K562 (cell line): ENCODE measurements around the gene POLN. TPM values are rescaled to one million over a fixed set of nuclear protein-coding genes. Genes with fewer than 3 reads are reported as not detected.

ENCODE experiments used
- ATAC-seq: fragments of 200-7000 bp; cut with Tn5 transposase; 3 replicates; pipeline ENCODE4 v1.9.1; 2020; ENCODE audit warnings: moderate library complexity
- BruUV-seq: library from RNA; stranded (reverse); fragments of 400-500 nt; replicated peaks from 2 replicates; lab custom pipeline; 2021; lab: Mats Ljungman, UMichigan
- CTCF ChIA-PET: fragments of 300-600 bp; formaldehyde crosslinking; extraction: SDS; loops from one replicate; lab custom pipeline; 2021; ENCODE audit warnings: low intra/inter-chr PET ratio; lab: Yijun Ruan, JAX
- POLR2A ChIA-PET: fragments of 300-600, 350-650 bp; sonication (Branson Sonifier 250); formaldehyde crosslinking; extraction: SDS; loops from one replicate; lab custom pipeline; 2021; ENCODE audit warnings: antibody characterized with exemption, inconsistent platforms; lab: Yijun Ruan, JAX
- DNase-seq, 4 experiments: peaks; one replicate each; pipeline versions ENCODE4 v3.0.0 to v3.0.0-alpha.2; 2011 to 2018; ENCODE audit warnings: low spot score in 3 of 4, mixed read lengths in 3 of 4; ENCODE audit errors: extremely low read depth in 1 of 4
- FAIRE-seq: peaks from 2 replicates; lab custom pipeline; 2011; peaks lifted over from hg19 to GRCh38; lab: Jason Lieb, UNC
- H2AFZ ChIP-seq: 2 replicates; pipeline ENCODE4 v1.6.0; 2011; ENCODE audit warnings: low read depth, low read length, control low read depth, inconsistent platforms
- H3K27ac ChIP-seq: fragments of 200-600 bp; 3 replicates; pipeline ENCODE4 v1.8.0; 2011; ENCODE audit warnings: low read depth, mild to moderate bottlenecking, control low read depth, inconsistent platforms, low read length, moderate library complexity, mixed read lengths; ENCODE audit errors: extremely low read depth
- H3K27me3 ChIP-seq, 2 experiments: fragments of 300-600 bp in 1 of 2; 2 replicates in 1 of 2; 3 replicates in 1 of 2; pipeline versions ENCODE4 v1.6.0 to v1.8.0; 2011; ENCODE audit warnings: inconsistent platforms in 2 of 2, low read length in 2 of 2, mild to moderate bottlenecking in 1 of 2, mixed read lengths in 1 of 2, moderate library complexity in 1 of 2; ENCODE audit not compliant: control insufficient read depth in 2 of 2, insufficient read depth in 2 of 2
- H3K36me3 ChIP-seq: fragments of 300-600 bp; 3 replicates; pipeline ENCODE4 v1.8.0; 2011; ENCODE audit warnings: mild to moderate bottlenecking, low read length, inconsistent platforms; ENCODE audit not compliant: control insufficient read depth, insufficient read depth
- H3K4me1 ChIP-seq, 2 experiments: fragments of 200-600 bp in 1 of 2; replicated peaks in 1 of 2; 2 replicates in 1 of 2; 3 replicates in 1 of 2; pipeline versions ENCODE4 v1.5.1 to v1.8.0; 2011; ENCODE audit warnings: inconsistent platforms in 2 of 2, low read length in 2 of 2, mild to moderate bottlenecking in 1 of 2, mixed read lengths in 1 of 2, moderate library complexity in 1 of 2; ENCODE audit not compliant: control insufficient read depth in 2 of 2, insufficient read depth in 2 of 2
- H3K4me2 ChIP-seq: 2 replicates; pipeline ENCODE4 v1.6.1; 2011; ENCODE audit warnings: low read length, control low read depth, inconsistent platforms, mixed read lengths; ENCODE audit not compliant: insufficient read depth
- H3K4me3 ChIP-seq: fragments of 200-600 bp; sonication (generic), shearing (Covaris generic); 2 replicates; pipeline ENCODE4 v1.5.1; 2016; ENCODE audit warnings: control low read depth, inconsistent platforms
- H3K79me2 ChIP-seq: fragments of 200-600 bp; 3 replicates; pipeline ENCODE4 v1.8.0; 2011; ENCODE audit warnings: low read length, inconsistent platforms; ENCODE audit not compliant: control insufficient read depth, insufficient read depth
- H3K9ac ChIP-seq, 2 experiments: 2 replicates each; pipeline versions ENCODE4 v1.6.0 to v1.6.1; 2011; ENCODE audit warnings: low read depth in 2 of 2, low read length in 2 of 2, control low read depth in 1 of 2, inconsistent platforms in 1 of 2, mild to moderate bottlenecking in 1 of 2, mixed read lengths in 1 of 2; ENCODE audit not compliant: insufficient read depth in 1 of 2
- H3K9me1 ChIP-seq: one replicate; pipeline ENCODE4 v1.6.0; 2011; ENCODE audit warnings: inconsistent platforms, mild to moderate bottlenecking, low read length, moderate library complexity; ENCODE audit not compliant: control insufficient read depth, insufficient read depth
- H3K9me3 ChIP-seq: replicated peaks from 2 replicates; pipeline ENCODE4 v1.5.1; 2011; ENCODE audit warnings: low read depth, low read length, inconsistent platforms; ENCODE audit not compliant: control insufficient read depth, insufficient read depth
- H4K20me1 ChIP-seq: replicated peaks from 2 replicates; pipeline ENCODE4 v1.6.1; 2011; ENCODE audit warnings: low read length, inconsistent platforms, mixed read lengths; ENCODE audit not compliant: control insufficient read depth, insufficient read depth
- BCLAF1 ChIP-seq, 2 experiments: fragments of 450-650 bp in 1 of 2; IDR thresholded peaks; 2 replicates each; pipeline ENCODE4 v1.6.1; 2011 to 2017; ENCODE audit warnings: low read depth in 2 of 2, antibody characterized with exemption in 1 of 2, borderline replicate concordance in 1 of 2, low read length in 1 of 2, mild to moderate bottlenecking in 1 of 2, mixed read lengths in 1 of 2; ENCODE audit not compliant: control insufficient read depth in 1 of 2
- HNRNPK ChIP-seq: fragments of 200-400 bp; formaldehyde crosslinking; IDR thresholded peaks from one replicate; pipeline ENCODE4 v1.6.1; 2018; ENCODE audit warnings: mild to moderate bottlenecking, low read depth, low read length; ENCODE audit not compliant: poor library complexity, severe bottlenecking
- SIN3A ChIP-seq, 2 experiments: fragments of 150-350 bp in 1 of 2; IDR thresholded peaks; 2 replicates each; pipeline ENCODE4 v1.6.1; 2011 to 2016; ENCODE audit warnings: borderline replicate concordance in 2 of 2, low read depth in 2 of 2, low read length in 2 of 2, mild to moderate bottlenecking in 2 of 2, moderate library complexity in 2 of 2; ENCODE audit not compliant: control insufficient read depth in 1 of 2
- WGBS: fragments of 100-300 bp; shearing (Covaris generic); methylation state at CpG from one replicate; pipeline ENCODE4 v1.1.6; 2016; ENCODE audit warnings: low coverage, mixed read lengths; ENCODE audit not compliant: insufficient coverage; ENCODE audit errors: missing lambda C conversion rate; 5-methylcytosine and 5-hydroxymethylcytosine counted together
- in situ Hi-C: fragments of 300-500 bp; cut with MboI; formaldehyde crosslinking; loops from 4 replicates; pipeline ENCODE4 v1.15.0; 2018; ENCODE audit warnings: inconsistent platforms, mixed read lengths
- intact Hi-C: fragments of 100-400 bp; cut with micrococcal nuclease; formaldehyde crosslinking; loops from 2 replicates; pipeline ENCODE4 v1.14.2; 2022
- polyA plus RNA-seq, 8 experiments: library from polyadenylated mRNA; depleted of rRNA in 4 of 8; stranded (reverse) in 5 of 8; unstranded in 3 of 8; fragments of >200 nt; fragmentation: Nextera tagmentation in 2 of 8; fragmentation: Illumina TruSeq in 1 of 8; extraction: Ambion mirVana in 2 of 8; extraction: Trizol in 1 of 8; gene quantifications; 2 replicates each; pipeline versions ENCODE4 v1.2.1 to v1.2.3, GENCODE V29; 2011 to 2014; ENCODE audit warnings: inconsistent platforms in 1 of 8, missing spikeins in 1 of 8
- total RNA-seq, 7 experiments: library from RNA; depleted of rRNA in 6 of 7; stranded (reverse); fragments of >200 nt in 6 of 7; fragmentation: Illumina TruSeq in 2 of 7; extraction: Trizol in 2 of 7; gene quantifications; 2 replicates each; pipeline versions ENCODE4 v1.2.1 to v1.2.3, GENCODE V29; 2011 to 2021; ENCODE audit warnings: low replicate concordance in 1 of 7

The POLN gene
- total and polyA plus RNA-seq, 9 of the 15 experiments (the other 6 are each of a cell fraction or from before 2014, with no cell fraction given): 0.08 to 0.91 (median 0.32) TPM

- intact Hi-C loops: no loop called here
- POLR2A ChIA-PET: no interaction called here
- TF ChIP-seq SIN3A (IDR thresholded peaks at IDR 0.05; ENCODE audit: borderline replicate concordance in 2 of 2, control insufficient read depth in 1 of 2, low read depth in 2 of 2, low read length in 2 of 2) (no peak), BCLAF1 (IDR thresholded peaks at IDR 0.05; ENCODE audit: borderline replicate concordance in 1 of 2, control insufficient read depth in 1 of 2, low read depth in 2 of 2, low read length in 1 of 2) (no peak), HNRNPK (no peak)
Observed at GRCh38 chr4:2165391-2165790, 76.5 kb downstream of the POLN start.

More at GRCh38 chr4:2165391-2165790, 76.5 kb downstream of the POLN start:
- Histone ChIP-seq H3K27ac (no peak overlapping the region), H3K4me2 (no peak overlapping the region), H4K20me1 (no peaks in the 10 kb centered on the region), H3K9me3 (no peaks in the 10 kb centered on the region), H3K79me2 (no peaks in the 10 kb centered on the region), H3K4me1 (peaks cover 9 to 11% of the 10 kb centered on the region in 2 experiments; a peak in 4 of 5 replicates), H3K4me3 (no peak overlapping the region), H3K9me1 (no peaks in the 10 kb centered on the region), H3K9ac (no peak overlapping the region), H2AFZ (no peak overlapping the region), H3K27me3 (peaks cover 0 to 9% of the 10 kb centered on the region in 2 experiments; a peak in 1 of 5 replicates), H3K36me3 (no peaks in the 10 kb centered on the region)
- CTCF ChIA-PET: no interaction called here
- ATAC-seq (no peak), FAIRE-seq (no peak), DNase-seq (no peak)
- no TSS peak for BruUV-seq
- 58% methylated on average over 7 of the region's 7 CpGs for WGBS
- in situ Hi-C loops: no loop called here
